NCI-H2196 treated with DMSO at 0.1 percent for 48 hours (cell line): ENCODE measurements around the gene DDC.

Experiments
- DNase-seq: peaks from one replicate; lab custom pipeline; 2025; ENCODE audit not compliant: unreplicated experiment; lab: John Stamatoyannopoulos, UW

Gene DDC, protein sequence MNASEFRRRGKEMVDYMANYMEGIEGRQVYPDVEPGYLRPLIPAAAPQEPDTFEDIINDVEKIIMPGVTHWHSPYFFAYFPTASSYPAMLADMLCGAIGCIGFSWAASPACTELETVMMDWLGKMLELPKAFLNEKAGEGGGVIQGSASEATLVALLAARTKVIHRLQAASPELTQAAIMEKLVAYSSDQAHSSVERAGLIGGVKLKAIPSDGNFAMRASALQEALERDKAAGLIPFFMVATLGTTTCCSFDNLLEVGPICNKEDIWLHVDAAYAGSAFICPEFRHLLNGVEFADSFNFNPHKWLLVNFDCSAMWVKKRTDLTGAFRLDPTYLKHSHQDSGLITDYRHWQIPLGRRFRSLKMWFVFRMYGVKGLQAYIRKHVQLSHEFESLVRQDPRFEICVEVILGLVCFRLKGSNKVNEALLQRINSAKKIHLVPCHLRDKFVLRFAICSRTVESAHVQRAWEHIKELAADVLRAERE

GRCh38 chr7:50564640-50565558 is at the start of gene DDC:
DDC (minus strand) TSS chr7:50565405; CDS start chr7:50544085, 21,320 bp downstream.
- no peak for DNase-seq

GRCh38 chr7:50613473-50613872 is 48.3 kb upstream of the DDC start:
- no peak for DNase-seq

- no peak for DNase-seq
Observed at GRCh38 chr7:50612704-50613103, 47.5 kb upstream of the DDC start.

- DNase-seq, result no peak
Observed at GRCh38 chr7:50610521-50611277, 45.5 kb upstream of the DDC start.

DNA sequence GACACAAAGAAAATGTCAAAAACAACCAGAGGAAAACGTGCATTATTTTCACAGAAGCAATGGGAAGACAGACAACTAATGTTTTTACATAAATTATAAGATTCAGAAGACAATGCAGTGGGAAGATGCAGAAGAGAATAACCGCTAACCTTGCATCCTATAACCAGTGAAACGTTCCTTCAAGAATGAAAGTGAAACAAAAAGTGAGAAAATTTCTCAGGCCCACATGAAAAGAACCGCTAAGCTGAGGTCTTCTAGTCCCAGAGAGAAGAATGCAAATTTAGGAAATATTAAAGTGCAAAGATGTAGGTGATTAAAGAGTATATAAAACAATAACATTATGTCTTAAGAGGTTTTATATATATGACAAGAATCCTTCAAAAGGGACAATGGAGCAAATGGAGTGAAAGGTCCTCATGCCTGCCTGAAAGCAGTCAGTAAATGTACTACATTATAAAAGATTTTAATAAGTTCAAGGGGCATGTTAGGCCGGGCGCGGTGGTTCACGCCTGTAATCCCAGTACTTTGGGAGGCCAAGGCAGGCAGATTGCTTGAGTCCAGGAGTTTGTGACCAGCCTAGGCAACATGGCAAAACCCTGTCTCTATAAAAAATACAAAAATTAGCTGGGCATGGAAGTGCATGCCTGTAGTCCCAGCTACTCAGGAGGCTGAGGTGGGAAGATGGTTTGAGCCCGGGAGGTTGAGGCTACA is 43.1 kb upstream of the DDC start:
- no peak for DNase-seq

DNA sequence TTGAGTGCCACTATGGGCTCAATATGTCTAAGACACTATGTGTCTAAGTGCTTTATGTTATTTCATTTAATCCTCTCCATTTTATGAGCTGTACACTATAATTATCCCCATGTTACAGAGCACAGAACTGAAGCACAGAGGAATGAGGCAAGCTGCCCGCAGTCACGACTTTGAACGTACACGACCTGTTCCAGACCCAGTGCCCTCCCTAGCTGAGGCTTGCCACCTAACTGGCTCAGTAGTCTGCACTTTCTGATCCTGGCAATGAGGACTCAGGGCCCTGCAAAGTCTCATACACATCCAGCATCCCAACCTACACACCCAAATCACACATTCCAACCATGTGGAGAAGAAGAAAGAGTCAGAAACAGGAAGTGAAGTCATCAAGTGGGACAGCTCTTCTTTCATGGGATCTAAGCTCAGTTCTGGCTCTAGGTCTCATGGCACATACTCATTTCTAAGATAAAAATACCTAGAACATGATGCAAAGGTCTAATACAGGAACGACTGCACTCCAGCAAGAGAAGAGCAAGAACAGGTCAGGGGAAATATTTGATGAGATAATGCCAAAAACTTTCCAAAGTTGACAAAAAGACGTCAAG is 42.4 kb upstream of the DDC start:
- no peak for DNase-seq

DNA sequence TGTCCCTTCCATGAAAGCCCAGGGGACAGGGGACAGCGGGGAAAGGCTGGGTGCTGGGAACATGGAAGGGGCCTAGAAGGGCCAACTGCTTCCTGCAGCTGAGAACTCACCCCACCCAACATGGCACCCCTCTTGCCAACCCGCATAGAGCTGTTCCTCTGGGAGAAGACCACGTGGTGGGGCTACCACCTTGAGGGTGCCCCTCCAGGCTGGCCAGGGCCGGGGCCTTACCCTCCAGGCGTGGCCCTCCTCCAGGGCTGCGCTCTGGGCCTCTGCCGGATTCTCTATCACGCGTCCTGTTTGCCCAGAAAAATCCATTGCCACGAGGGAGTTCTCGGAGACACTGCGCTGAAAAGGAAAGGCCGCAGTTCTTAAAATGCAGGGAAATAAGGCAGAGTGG is 39.9 kb upstream of the DDC start:
- no peak for DNase-seq

GRCh38 chr7:50603287-50603686 is 38.1 kb upstream of the DDC start:
- DNase-seq, result no peak

DNA sequence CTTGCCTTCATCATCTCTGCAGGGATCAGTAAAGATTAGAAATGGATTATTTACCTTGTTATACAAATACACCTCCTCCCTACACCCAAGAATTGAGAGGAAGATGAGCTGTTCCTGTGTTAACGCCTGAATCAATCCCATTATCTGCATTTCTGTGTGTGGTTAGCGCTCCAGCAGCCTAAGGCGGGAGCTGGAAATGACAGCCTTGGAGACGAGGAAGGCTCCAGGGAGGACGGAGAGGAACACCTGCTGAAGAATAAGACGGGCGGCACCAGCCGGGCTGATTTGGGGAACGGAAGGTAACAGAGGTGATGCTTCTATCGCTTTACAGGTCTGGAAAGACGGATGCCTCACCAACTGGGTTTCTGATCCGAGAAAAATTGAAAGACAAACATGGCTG is 34.2 kb upstream of the DDC start:
- DNase-seq, result no peak

DNA sequence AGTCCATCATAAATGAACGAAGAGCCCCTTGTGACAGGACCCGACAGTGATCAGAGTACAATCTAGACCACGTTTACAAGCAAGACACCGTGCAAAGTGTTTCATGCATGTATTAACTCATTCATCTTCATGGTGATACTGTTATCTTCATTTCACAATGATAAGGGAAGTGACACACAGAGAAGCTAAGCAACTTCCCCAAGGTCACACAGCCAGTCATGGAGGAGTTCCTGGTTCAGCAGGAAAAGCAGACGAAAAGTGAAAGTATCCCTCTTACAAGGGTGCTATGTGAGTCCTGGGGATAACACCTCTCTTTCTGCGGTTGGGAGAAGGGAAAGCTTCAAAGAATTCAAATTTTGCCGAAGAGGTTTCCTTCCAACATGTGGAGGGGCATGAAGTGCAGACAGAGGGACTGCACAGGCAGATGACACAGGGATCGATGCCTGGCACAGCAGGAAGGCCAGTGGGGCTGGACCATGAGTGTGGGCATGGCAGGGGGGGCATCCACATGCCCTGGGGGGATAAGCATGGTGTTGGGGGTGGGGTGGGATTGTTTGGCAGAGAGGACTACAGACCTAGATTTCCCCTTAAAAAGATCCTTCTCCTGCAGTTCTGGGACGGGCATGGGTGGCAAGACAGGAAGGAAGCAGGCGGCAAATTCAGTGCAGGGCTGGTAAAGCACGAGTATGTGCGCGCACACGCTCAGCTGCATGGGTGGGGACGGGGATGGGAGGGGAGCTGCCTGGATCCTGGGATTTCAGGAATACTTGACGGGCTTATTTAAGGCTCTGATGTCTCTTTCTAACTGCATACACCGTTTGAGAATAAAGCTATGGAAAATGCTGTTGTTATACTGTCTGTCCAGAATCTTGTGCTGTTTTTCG is 33.5 kb upstream of the DDC start:
- no peak for DNase-seq

DNA sequence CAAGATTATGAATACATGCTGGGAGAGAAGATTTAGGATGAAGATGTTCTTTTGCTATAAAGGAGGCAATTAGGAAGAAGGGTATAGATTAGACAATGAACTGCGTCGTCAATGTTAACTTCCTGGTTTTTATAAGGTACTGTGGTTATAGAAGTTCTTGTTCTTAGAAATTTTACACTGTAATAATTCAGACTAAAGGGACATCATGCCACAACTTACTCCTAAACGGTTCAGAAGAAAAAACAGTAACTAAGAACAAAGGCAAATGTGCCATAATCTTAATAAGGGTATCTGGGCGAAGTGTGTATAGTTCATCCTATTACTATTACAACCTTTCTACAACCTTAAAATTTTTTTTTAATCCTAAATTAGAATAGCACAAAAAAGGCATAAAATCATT is 31.3 kb upstream of the DDC start:
- no peak for DNase-seq

GRCh38 chr7:50595491-50596102 is 30.4 kb upstream of the DDC start:
- DNase-seq, result no peak

- DNase-seq, result no peak
Observed at GRCh38 chr7:50594734-50595485, 29.7 kb upstream of the DDC start.

GRCh38 chr7:50594136-50594535 is 28.9 kb upstream of the DDC start:
- DNase-seq, result no peak

DNA sequence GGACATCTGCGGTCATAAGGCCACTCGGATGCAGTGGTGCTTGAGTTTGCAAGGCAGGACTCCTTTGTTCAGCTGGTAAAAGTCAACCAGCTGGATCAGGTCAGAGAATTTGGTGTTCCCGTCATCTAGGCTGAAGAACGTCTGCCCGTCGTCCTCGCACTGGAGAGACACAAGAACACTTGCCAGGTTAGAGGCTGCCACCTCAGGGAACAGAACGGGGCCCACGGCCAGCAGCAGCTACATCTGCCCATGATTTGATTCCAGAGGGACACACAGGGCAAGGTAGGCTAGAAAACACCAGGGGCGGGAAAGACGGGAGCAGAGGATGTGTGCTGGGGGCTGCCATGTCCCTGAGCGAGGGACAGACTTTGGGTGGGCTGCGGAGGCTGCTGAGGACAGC is 27.7 kb upstream of the DDC start:
- no peak for DNase-seq

DNA sequence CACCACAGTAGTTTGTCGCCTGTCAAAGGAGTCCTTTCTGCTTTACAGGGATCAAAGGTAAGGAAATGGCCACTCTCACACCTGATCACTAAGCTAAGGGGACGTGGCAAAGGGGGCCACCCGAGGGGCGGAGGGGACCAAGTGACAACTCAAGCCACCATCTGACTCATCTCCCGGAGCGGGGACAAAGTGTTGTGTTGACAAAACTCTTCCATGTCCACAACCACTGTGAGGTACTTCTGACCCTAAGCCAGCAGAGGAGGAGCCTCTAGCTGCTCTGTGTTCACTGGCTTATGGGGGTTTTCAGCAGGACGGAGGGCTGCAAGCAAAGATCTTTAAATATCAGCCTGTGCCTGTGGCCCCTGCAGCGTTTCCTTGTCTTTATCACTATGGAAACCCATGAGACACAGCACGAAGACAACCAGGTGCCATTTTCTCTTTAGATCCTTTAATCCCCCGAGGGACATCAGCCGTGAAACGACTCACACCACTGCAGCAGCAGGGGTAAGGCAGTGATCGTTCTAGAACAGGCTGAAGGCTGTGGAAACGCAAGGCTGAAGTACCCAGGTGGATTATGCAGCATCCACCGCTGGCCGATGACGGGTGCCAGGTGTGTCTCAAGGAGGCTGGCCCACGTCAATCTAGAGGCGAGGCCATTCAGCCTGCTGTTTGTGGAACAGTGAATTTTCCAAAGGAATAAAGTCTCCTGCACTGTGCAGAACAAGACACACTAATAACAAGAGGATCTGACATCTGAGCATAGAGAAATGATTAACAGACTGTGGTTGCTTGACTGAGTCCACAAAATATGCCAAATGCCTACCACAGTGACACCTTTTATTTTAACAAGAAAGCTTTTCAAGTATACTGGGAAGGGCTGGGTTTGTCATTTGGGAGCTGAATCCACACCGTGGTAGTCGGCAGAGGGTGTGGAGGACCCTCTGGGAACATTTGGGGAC is 26.6 kb upstream of the DDC start:
- no peak for DNase-seq

- no peak for DNase-seq
Observed at GRCh38 chr7:50591098-50591479, 25.9 kb upstream of the DDC start.
